ENCODE data around the gene ZBTB40.

Gene ZBTB40

GRCh38 chr1:22533244-22533895 is 81.7 kb downstream of the ZBTB40 start:
- DNase-seq (ENCODE audit: low spot score), result no peak

- no peak for DNase-seq (ENCODE audit: low spot score)
These were observed 83.3 kb downstream of the ZBTB40 start for GRCh38 chr1:22534951-22535350.

GRCh38 chr1:22535399-22535798 is 83.7 kb downstream of the ZBTB40 start:
- no peak for DNase-seq (ENCODE audit: low spot score)

GRCh38 chr1:22536506-22536905 is 84.9 kb downstream of the ZBTB40 start:
- DNase-seq (ENCODE audit: low spot score), result no peak

- no peak for DNase-seq (ENCODE audit: low spot score)
These were observed 85.9 kb downstream of the ZBTB40 start for GRCh38 chr1:22537441-22538139.

GRCh38 chr1:22539510-22540118 is 88.0 kb downstream of the ZBTB40 start:
- DNase-seq (ENCODE audit: low spot score), result no peak

GRCh38 chr1:22540337-22540736 is 88.7 kb downstream of the ZBTB40 start:
- no peak for DNase-seq (ENCODE audit: low spot score)

- DNase-seq (ENCODE audit: low spot score), result no peak
These were observed 91.2 kb downstream of the ZBTB40 start for GRCh38 chr1:22542886-22543285.

GRCh38 chr1:22543679-22544078 is 92.0 kb downstream of the ZBTB40 start:
- DNase-seq (ENCODE audit: low spot score), result no peak

- DNase-seq (ENCODE audit: low spot score), result no peak
These were observed 93.0 kb downstream of the ZBTB40 start for GRCh38 chr1:22544606-22545005.

- no peak for DNase-seq (ENCODE audit: low spot score)
These were observed 93.5 kb downstream of the ZBTB40 start for GRCh38 chr1:22545141-22545540.

- no peak for DNase-seq (ENCODE audit: low spot score)
These were observed 95.7 kb downstream of the ZBTB40 start for GRCh38 chr1:22547186-22547817.

GRCh38 chr1:22547818-22548462 is 96.3 kb downstream of the ZBTB40 start:
- no peak for DNase-seq (ENCODE audit: low spot score)

- DNase-seq (ENCODE audit: low spot score), result no peak
These were observed 98.4 kb downstream of the ZBTB40 start for GRCh38 chr1:22550021-22550420.

GRCh38 chr1:22551591-22551990 is 99.9 kb downstream of the ZBTB40 start:
- no peak for DNase-seq (ENCODE audit: low spot score)

GRCh38 chr1:22552021-22552420 is 100.4 kb downstream of the ZBTB40 start:
- no peak for DNase-seq (ENCODE audit: low spot score)

- DNase-seq (ENCODE audit: low spot score), result no peak
These were observed 101.6 kb downstream of the ZBTB40 start for GRCh38 chr1:22553104-22553880.

- no peak for DNase-seq (ENCODE audit: low spot score)
These were observed 102.4 kb downstream of the ZBTB40 start for GRCh38 chr1:22553991-22554522.

- DNase-seq (ENCODE audit: low spot score), result no peak
These were observed 103.7 kb downstream of the ZBTB40 start for GRCh38 chr1:22555371-22555656.

GRCh38 chr1:22556391-22557104 is 104.9 kb downstream of the ZBTB40 start:
- no peak for DNase-seq (ENCODE audit: low spot score)
